NT2/D1 (cell line): Measurements from ENCODE around the gene IL20.

Experiments used
- DNase-seq: peaks from one replicate; pipeline ENCODE4 v3.0.0-alpha.2; 2011; ENCODE audit warnings: low read depth, low spot score
- H3K27me3 ChIP-seq: 2 replicates; pipeline ENCODE4 v1.6.0; 2011; ENCODE audit warnings: mild to moderate bottlenecking; ENCODE audit not compliant: insufficient read length, insufficient read depth
- H3K36me3 ChIP-seq: 2 replicates; pipeline ENCODE4 v1.6.1; 2011; ENCODE audit warnings: mild to moderate bottlenecking, low read length, mixed read lengths; ENCODE audit not compliant: insufficient read depth, insufficient read length
- H3K4me1 ChIP-seq: 2 replicates; pipeline ENCODE4 v1.5.1; 2011; ENCODE audit not compliant: insufficient read depth, insufficient read length
- H3K4me3 ChIP-seq: 2 replicates; pipeline ENCODE4 v1.5.1; 2011; ENCODE audit warnings: low read depth; ENCODE audit not compliant: insufficient read length
- H3K9ac ChIP-seq: 2 replicates; pipeline ENCODE4 v1.6.0; 2011; ENCODE audit warnings: low read depth; ENCODE audit not compliant: insufficient read length
- H3K9me3 ChIP-seq: 2 replicates; pipeline ENCODE4 v1.5.1; 2011; ENCODE audit warnings: mild to moderate bottlenecking, low read length; ENCODE audit not compliant: insufficient read depth
- SUZ12 ChIP-seq: IDR thresholded peaks from 2 replicates; pipeline ENCODE4 v1.6.1; 2011; ENCODE audit not compliant: insufficient read length, insufficient read depth; ENCODE audit errors: extremely low read depth
- YY1 ChIP-seq: IDR thresholded peaks from 2 replicates; pipeline ENCODE4 v1.6.1; 2011; ENCODE audit not compliant: insufficient read length, insufficient read depth
- ZNF274 ChIP-seq: IDR thresholded peaks from 2 replicates; pipeline ENCODE4 v1.6.1; 2011; ENCODE audit warnings: mild to moderate bottlenecking, low read depth, low read length

Gene IL20

DNA sequence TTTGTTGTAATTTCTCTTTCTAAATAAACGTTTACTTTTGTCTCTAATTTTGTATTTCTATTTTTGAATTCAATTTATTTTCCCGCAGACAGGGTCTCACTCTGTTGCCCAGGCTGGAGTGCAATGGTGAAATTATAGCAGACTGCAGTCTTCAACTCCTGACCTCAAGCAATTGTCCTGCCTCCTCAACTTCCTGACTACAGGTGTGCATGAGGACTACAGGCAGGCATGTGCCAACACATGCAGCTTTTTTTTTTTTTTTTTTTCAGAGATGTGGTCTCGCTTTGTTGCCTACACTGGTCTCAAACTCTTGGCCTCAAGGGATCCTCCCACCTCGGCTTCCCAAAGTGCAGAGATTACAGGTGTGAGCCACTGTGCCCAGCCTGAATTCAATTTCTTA, 36.7 kb upstream of the IL20 start:
- no peak for DNase-seq
- TF ChIP-seq YY1, result no peak
- no peak for TF ChIP-seq ZNF274
- TF ChIP-seq SUZ12, result no peak
- peaks cover 3% of the 10 kb centered on the region for H3K27me3 ChIP-seq
- no peaks in the 10 kb centered on the region for H3K4me1 ChIP-seq
- H3K9me3 ChIP-seq, result no peaks in the 10 kb centered on the region
- H3K9ac ChIP-seq, result no peak overlapping the region
- no peak overlapping the region for H3K4me3 ChIP-seq
- H3K36me3 ChIP-seq, result no peaks in the 10 kb centered on the region

DNA sequence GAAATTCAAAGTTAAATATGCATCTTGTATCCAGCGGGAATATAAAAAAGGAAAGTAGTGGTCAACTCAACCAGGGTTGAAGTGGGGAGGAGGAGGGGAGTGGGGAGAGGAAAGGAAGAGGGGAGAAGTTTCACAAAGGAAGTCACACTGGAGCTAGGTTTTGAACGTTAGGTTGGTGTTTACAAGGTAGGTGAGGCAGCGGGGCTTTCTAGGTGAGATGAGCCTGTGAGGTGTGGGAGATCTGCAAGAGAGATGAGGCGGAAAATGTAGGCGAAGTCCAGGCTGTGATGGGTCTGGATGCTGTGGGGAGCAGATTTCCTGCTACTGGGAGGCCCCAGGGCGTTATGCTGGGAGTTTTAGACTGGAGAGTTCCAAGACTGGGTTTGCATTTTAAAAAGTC, 36.1 kb upstream of the IL20 start:
- H3K9me3 ChIP-seq, result no peaks in the 10 kb centered on the region
- TF ChIP-seq YY1 (no peak), SUZ12 (no peak), ZNF274 (no peak)
- no peaks in the 10 kb centered on the region for H3K4me1 ChIP-seq
- no peak overlapping the region for H3K4me3 ChIP-seq
- no peak overlapping the region for H3K9ac ChIP-seq
- no peak for DNase-seq
- H3K36me3 ChIP-seq, result no peaks in the 10 kb centered on the region
- peaks cover 3% of the 10 kb centered on the region for H3K27me3 ChIP-seq

DNA sequence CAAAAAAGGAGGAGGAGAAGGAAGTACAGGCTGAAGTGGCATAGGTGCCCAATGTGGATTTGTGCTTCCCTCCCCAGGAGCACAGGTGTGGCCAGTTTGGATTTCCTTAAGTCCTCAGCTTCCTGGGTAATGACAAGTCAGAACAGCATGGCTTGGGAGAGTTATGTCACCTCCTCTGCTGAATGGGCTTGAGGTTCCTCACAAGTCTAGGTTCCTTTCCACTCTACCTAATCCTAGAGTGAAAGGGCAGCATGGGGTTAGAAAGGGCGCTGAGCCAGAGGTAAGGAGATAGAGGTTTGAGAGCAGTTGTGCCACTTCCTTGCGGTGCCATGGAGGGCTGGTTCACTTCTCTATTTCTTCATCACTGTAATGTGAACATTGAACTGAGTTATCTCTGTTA, 35.5 kb upstream of the IL20 start:
- no peak for DNase-seq
- H3K9ac ChIP-seq, result no peak overlapping the region
- no peaks in the 10 kb centered on the region for H3K36me3 ChIP-seq
- H3K9me3 ChIP-seq, result no peaks in the 10 kb centered on the region
- TF ChIP-seq YY1 (no peak), ZNF274 (no peak), SUZ12 (no peak)
- H3K4me3 ChIP-seq, result no peak overlapping the region
- H3K27me3 ChIP-seq, result peaks cover 3% of the 10 kb centered on the region
- no peaks in the 10 kb centered on the region for H3K4me1 ChIP-seq

DNA sequence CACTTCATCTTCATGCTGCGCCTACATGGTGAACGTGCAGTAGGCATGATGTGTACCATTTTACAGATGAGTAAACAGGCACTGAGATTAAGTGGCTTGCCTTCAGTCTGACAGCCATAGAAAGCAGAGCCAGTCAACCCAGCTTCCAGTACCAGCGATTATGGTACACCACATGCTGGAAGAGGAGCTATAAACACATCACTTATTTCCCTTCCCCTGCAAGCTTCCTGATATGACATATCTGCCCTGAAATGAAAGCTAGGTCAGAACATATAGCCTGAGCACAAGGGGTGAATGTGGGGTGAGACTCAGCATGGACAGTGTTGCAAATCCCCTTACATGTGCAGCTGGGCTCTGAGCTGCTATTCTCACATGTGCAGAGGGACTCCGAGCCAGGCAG, 33.8 kb upstream of the IL20 start:
- TF ChIP-seq ZNF274, result no peak
- no peak for TF ChIP-seq YY1
- no peak for TF ChIP-seq SUZ12
- no peaks in the 10 kb centered on the region for H3K36me3 ChIP-seq
- no peak overlapping the region for H3K9ac ChIP-seq
- no peaks in the 10 kb centered on the region for H3K9me3 ChIP-seq
- no peaks in the 10 kb centered on the region for H3K4me1 ChIP-seq
- no peak for DNase-seq
- no peaks in the 10 kb centered on the region for H3K27me3 ChIP-seq
- H3K4me3 ChIP-seq, result no peak overlapping the region

DNA sequence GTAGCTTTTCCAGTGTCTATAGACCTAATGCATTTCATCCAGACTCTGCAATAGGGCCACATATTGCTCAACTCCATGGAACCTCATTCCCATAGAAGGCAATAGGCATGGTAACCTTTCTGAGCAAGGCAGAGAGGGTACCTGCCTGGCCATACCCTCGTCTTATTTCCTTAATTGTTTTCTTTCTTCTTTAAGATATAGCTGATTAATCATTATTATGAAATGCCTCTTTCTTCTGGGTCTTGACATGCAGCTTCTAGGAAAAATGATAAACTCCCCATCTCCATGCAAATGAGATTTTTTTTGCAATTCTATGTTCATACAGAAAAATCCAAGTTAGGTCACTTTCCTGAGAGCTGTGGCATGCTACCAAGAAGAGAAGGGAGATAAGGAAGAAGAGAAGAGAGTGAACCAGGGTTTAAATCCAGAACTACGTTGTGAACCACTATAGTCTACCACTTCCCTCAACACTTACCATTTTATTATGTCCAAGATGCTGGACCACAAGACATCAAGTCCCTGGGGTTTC, 33.0 kb upstream of the IL20 start:
- no peak for DNase-seq
- no peaks in the 10 kb centered on the region for H3K27me3 ChIP-seq
- no peaks in the 10 kb centered on the region for H3K36me3 ChIP-seq
- no peak for TF ChIP-seq SUZ12
- TF ChIP-seq YY1, result no peak
- TF ChIP-seq ZNF274, result no peak
- no peak overlapping the region for H3K9ac ChIP-seq
- no peaks in the 10 kb centered on the region for H3K9me3 ChIP-seq
- no peaks in the 10 kb centered on the region for H3K4me1 ChIP-seq
- H3K4me3 ChIP-seq, result no peak overlapping the region

DNA sequence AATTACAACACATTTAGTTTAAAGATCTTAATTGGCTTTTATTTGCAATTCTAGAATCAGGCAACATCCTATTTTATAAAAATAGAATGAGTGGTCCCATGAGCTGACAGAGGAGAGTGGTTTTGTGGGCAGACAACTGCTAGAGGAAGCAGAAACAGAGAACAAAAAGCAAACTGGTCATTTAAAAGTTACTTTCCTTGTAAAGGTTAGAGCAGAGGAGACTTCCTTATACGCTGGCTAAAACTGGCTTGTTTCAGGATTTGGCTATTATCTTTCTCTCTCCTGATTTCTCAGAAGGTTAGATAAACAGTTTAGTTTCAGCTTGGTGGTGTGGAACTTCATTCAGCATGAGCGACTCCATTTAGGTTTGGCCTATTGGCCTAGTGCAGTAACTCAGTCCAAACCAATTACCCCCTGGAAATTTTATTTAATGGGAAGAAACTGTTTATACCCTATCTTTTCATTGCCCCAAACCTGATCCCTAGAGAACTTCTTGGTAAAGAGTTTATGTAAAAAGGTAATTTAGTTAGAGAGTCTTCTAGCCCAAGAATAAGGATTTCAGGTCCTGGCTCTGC, 32.2 kb upstream of the IL20 start:
- DNase-seq, result no peak
- TF ChIP-seq SUZ12 (no peak), ZNF274 (no peak), YY1 (no peak)
- no peaks in the 10 kb centered on the region for H3K27me3 ChIP-seq
- H3K9ac ChIP-seq, result no peak overlapping the region
- H3K4me1 ChIP-seq, result no peaks in the 10 kb centered on the region
- H3K9me3 ChIP-seq, result no peaks in the 10 kb centered on the region
- no peaks in the 10 kb centered on the region for H3K36me3 ChIP-seq
- H3K4me3 ChIP-seq, result no peak overlapping the region

DNA sequence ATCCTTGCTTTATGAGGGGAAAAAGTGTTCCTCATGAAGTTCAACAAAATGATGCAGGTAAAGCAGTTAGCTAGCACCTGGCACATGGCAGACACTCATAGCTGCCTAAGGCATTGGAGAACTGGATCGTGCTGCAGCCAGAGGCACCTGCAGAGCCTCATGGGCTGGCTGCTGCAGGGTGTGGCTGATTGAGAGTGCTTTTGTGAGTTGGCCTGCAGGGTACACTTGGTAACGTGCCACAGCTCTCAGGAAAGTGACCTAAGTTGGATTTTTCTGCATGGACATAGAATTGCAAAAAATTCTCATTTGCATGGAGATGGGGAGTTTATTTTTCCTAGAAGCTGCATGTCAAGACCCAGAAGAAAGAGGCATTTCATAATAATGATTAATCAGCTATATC, 31.6 kb upstream of the IL20 start:
- H3K27me3 ChIP-seq, result no peaks in the 10 kb centered on the region
- TF ChIP-seq SUZ12 (no peak), ZNF274 (no peak), YY1 (no peak)

DNA sequence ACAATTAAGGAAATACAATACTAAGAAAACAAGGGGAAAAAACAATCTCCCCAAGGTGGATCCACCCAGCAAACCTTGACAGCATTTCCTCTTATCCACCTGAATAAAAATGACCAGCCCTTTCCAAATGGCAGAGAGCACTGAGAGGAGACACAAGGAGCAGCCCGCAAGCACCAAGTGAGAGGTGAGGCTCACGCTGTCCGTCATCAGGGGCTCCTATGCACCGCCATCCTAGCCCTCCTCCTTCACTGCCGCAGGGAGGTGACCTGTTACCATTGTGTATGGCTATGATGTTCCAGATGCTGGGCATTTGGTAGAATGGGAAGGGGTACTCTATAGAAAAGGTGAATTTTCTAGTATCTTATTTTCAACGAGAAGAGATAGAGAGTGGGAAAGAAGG, 31.2 kb upstream of the IL20 start:
- no peak overlapping the region for H3K4me3 ChIP-seq
- no peaks in the 10 kb centered on the region for H3K36me3 ChIP-seq
- no peaks in the 10 kb centered on the region for H3K27me3 ChIP-seq
- H3K9ac ChIP-seq, result no peak overlapping the region
- H3K4me1 ChIP-seq, result no peaks in the 10 kb centered on the region
- TF ChIP-seq YY1 (no peak), SUZ12 (no peak)
- H3K9me3 ChIP-seq, result no peaks in the 10 kb centered on the region
- DNase-seq, result no peak

More for the DNA sequence above, 31.6 kb upstream of the IL20 start:
- H3K36me3 ChIP-seq, result no peaks in the 10 kb centered on the region
- H3K9me3 ChIP-seq, result no peaks in the 10 kb centered on the region
- DNase-seq, result no peak
- no peaks in the 10 kb centered on the region for H3K4me1 ChIP-seq
- H3K4me3 ChIP-seq, result no peak overlapping the region
- H3K9ac ChIP-seq, result no peak overlapping the region
